Neural cell (in vitro differentiated cells): ENCODE results near the gene DNAJC18. TPM values are rescaled to one million over a fixed set of nuclear protein-coding genes. Genes with fewer than 3 reads are reported as not detected.

Experiments used
- H2AFZ ChIP-seq: fragments of 200-600, 300-800 bp; sonication (generic), shearing (Covaris generic); 2 replicates; pipeline ENCODE4 v1.6.0; 2014; ENCODE audit warnings: low read depth, mild to moderate bottlenecking, antibody characterized with exemption, low read length, moderate library complexity
- H3F3A ChIP-seq: fragments of 200-600 bp; shearing (Covaris generic); 2 replicates; pipeline ENCODE4 v1.6.1; 2016; ENCODE audit warnings: mild to moderate bottlenecking, moderate library complexity, mixed read lengths, antibody characterized with exemption, low read length; ENCODE audit not compliant: insufficient read depth, poor library complexity, severe bottlenecking
- H3K27ac ChIP-seq: fragments of 200-600, 300-800 bp; sonication (generic), shearing (Covaris generic); 2 replicates; pipeline ENCODE4 v1.5.1; 2014; ENCODE audit warnings: mild to moderate bottlenecking, low read length, moderate library complexity
- H3K27me3 ChIP-seq: fragments of 300-800, 200-600 bp; sonication (generic), shearing (Covaris generic); 2 replicates; pipeline ENCODE4 v1.6.0; 2014; ENCODE audit warnings: mild to moderate bottlenecking, low read depth, low read length, moderate library complexity; ENCODE audit not compliant: insufficient read depth
- H3K36me3 ChIP-seq: fragments of 300-800, 200-600 bp; sonication (generic), shearing (Covaris generic); 2 replicates; pipeline ENCODE4 v1.5.1; 2014; ENCODE audit warnings: mild to moderate bottlenecking, antibody characterized with exemption, low read length, moderate library complexity; ENCODE audit not compliant: insufficient read depth
- H3K4me2 ChIP-seq: fragments of 300-800, 200-600 bp; sonication (generic), shearing (Covaris generic); 2 replicates; pipeline ENCODE4 v1.6.0; 2014; ENCODE audit warnings: mild to moderate bottlenecking, low read length
- H3K4me3 ChIP-seq: fragments of 300-800, 200-600 bp; sonication (generic), shearing (Covaris generic); 2 replicates; pipeline ENCODE4 v1.5.1; 2014; ENCODE audit warnings: mild to moderate bottlenecking, low read length, moderate library complexity
- H3K79me2 ChIP-seq: fragments of 200-600 bp; shearing (Covaris generic); replicated peaks from 2 replicates; pipeline ENCODE4 v1.6.0; 2014; ENCODE audit warnings: mild to moderate bottlenecking, low read length, moderate library complexity; ENCODE audit not compliant: insufficient read depth
- H3K9ac ChIP-seq: fragments of 300-800, 200-600 bp; sonication (generic), shearing (Covaris generic); 2 replicates; pipeline ENCODE4 v1.6.1; 2016; ENCODE audit warnings: mild to moderate bottlenecking, low read length, mixed read lengths
- H3K9me2 ChIP-seq: fragments of 200-600 bp; shearing (Covaris generic); 2 replicates; pipeline ENCODE4 v1.6.1; 2016; ENCODE audit warnings: mild to moderate bottlenecking, low read length, mixed read lengths; ENCODE audit not compliant: insufficient read depth
- H3K9me3 ChIP-seq: fragments of 200-600, 300-800 bp; sonication (generic), shearing (Covaris generic); 2 replicates; pipeline ENCODE4 v1.6.1; 2016; ENCODE audit warnings: mild to moderate bottlenecking, mixed run types, low read length, moderate library complexity, mixed read lengths
- H4K20me1 ChIP-seq: fragments of 200-600 bp; shearing (Covaris generic); 2 replicates; pipeline ENCODE4 v1.6.1; 2016; ENCODE audit warnings: mild to moderate bottlenecking, mixed run types; ENCODE audit not compliant: insufficient read depth
- CTCF ChIP-seq: fragments of 450-650 bp; IDR thresholded peaks from 2 replicates; pipeline ENCODE4 v1.5.1; 2014; ENCODE audit warnings: antibody characterized with exemption, mild to moderate bottlenecking, moderate library complexity; ENCODE audit not compliant: poor library complexity, severe bottlenecking
- EP300 ChIP-seq: fragments of 450-650 bp; conservative IDR thresholded peaks from 2 replicates; pipeline ENCODE4 v1.6.1; 2014; ENCODE audit warnings: antibody characterized with exemption, mild to moderate bottlenecking, moderate library complexity; ENCODE audit not compliant: poor library complexity, severe bottlenecking
- EZH2 ChIP-seq: fragments of 200-600, 300-800 bp; shearing (Covaris generic), sonication (generic); IDR thresholded peaks from 2 replicates; pipeline ENCODE4 v1.6.1; 2014; ENCODE audit warnings: antibody characterized with exemption, low read length, borderline replicate concordance, mild to moderate bottlenecking; ENCODE audit not compliant: insufficient read depth, poor library complexity, severe bottlenecking
- MXI1 ChIP-seq: fragments of 450-650 bp; conservative IDR thresholded peaks from 2 replicates; pipeline ENCODE4 v1.6.1; 2014; ENCODE audit warnings: antibody characterized with exemption, mild to moderate bottlenecking; ENCODE audit not compliant: poor library complexity, severe bottlenecking
- POLR2AphosphoS5 ChIP-seq: IDR thresholded peaks from 2 replicates; pipeline ENCODE4 v1.6.1; 2012
- RAD21 ChIP-seq: fragments of 450-650 bp; conservative IDR thresholded peaks from 2 replicates; pipeline ENCODE4 v1.6.1; 2014; ENCODE audit warnings: antibody characterized with exemption, mild to moderate bottlenecking, moderate library complexity
- REST ChIP-seq: IDR thresholded peaks from 2 replicates; pipeline ENCODE4 v1.6.1; 2012; ENCODE audit warnings: borderline replicate concordance
- SMC3 ChIP-seq: fragments of 450-650 bp; conservative IDR thresholded peaks from 2 replicates; pipeline ENCODE4 v1.6.1; 2014; ENCODE audit warnings: antibody characterized with exemption, mild to moderate bottlenecking, moderate library complexity; ENCODE audit not compliant: poor library complexity
- TAF1 ChIP-seq: IDR thresholded peaks from 2 replicates; pipeline ENCODE4 v1.6.1; 2012; ENCODE audit warnings: low read depth
- polyA plus RNA-seq: library from polyadenylated mRNA; depleted of rRNA; stranded (reverse); fragments of >200 nt; gene quantifications from 2 replicates; pipeline ENCODE4 v1.2.3, GENCODE V29; 2014

The DNAJC18 gene
- polyA plus RNA-seq, 1 donor from 2014 or later = 44.4 TPM

- H3K4me3 ChIP-seq = peak overlapping the region; percentile 55
- H3K9me3 ChIP-seq = no peaks in the 10 kb centered on the region
- H3K27ac ChIP-seq = no peak overlapping the region
- H2AFZ ChIP-seq = no peak overlapping the region
- no peaks in the 10 kb centered on the region for H4K20me1 ChIP-seq
- no peaks in the 10 kb centered on the region for H3K9me2 ChIP-seq
- peaks cover 50% of the 10 kb centered on the region for H3K27me3 ChIP-seq
- no peaks in the 10 kb centered on the region for H3K36me3 ChIP-seq
- no peaks in the 10 kb centered on the region for H3K79me2 ChIP-seq
- H3F3A ChIP-seq = no peaks in the 10 kb centered on the region
- H3K9ac ChIP-seq = peak overlapping the region; percentile 9
- no peak overlapping the region for H3K4me2 ChIP-seq
- TF ChIP-seq CTCF = peak; percentile 46
- no peak for TF ChIP-seq SMC3
- no peak for TF ChIP-seq REST
- no peak for TF ChIP-seq EZH2
Measured at GRCh38 chr5:139394123-139394653, 45.1 kb downstream of the DNAJC18 start.

GRCh38 chr5:139393497-139394122 lies 45.7 kb downstream of the DNAJC18 start:
- TF ChIP-seq SMC3 (no peak), POLR2AphosphoS5 (no peak), CTCF (no peak), REST (no peak), TAF1 (no peak), EZH2 (no peak), RAD21 (no peak), MXI1 (no peak), EP300 (no peak)
- Histone ChIP-seq H2AFZ (no peak overlapping the region), H3K9me3 (no peaks in the 10 kb centered on the region), H3K4me3 (peak overlapping the region; percentile 55), H3K4me2 (no peak overlapping the region), H3K9me2 (no peaks in the 10 kb centered on the region), H3K9ac (peak overlapping the region; percentile 9), H3K27ac (no peak overlapping the region), H3K79me2 (no peaks in the 10 kb centered on the region), H3K36me3 (no peaks in the 10 kb centered on the region), H4K20me1 (no peaks in the 10 kb centered on the region), H3F3A (no peaks in the 10 kb centered on the region), H3K27me3 (peaks cover 50% of the 10 kb centered on the region)
